GM19463 (cell line): ENCODE data around the gene GFOD2.

Source experiments
- ATAC-seq: cut with Tn5 transposase; IDR thresholded peaks from one replicate; pipeline ENCODE4 v1.9.1; 2021; ENCODE audit warnings: mild to moderate bottlenecking, moderate library complexity; ENCODE audit not compliant: unreplicated experiment

GFOD2 gene

GRCh38 chr16:67673712-67674580 is 45.2 kb downstream of the GFOD2 start:
- no peak for ATAC-seq

GRCh38 chr16:67672739-67673662 is 46.1 kb downstream of the GFOD2 start:
- ATAC-seq = no peak

DNA sequence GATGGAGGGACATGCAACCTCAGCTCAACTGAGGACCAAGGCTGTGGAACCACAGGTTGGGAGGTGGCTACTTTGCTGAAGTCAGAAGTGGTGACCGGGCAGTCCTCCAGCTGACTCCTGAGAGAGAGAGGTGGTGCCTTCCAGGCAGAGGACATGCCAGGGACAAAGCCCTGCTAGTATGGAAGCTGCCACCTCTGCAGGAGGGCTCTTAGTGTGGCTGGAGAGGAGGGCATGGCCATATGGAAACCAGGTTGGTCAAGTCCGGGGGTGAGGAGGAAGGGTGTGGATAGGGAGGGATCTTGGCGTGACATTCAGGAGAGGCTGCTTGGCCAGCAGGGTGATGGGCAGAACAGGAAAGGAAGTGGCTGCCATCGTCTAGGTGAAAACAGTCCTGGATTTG is 46.8 kb downstream of the GFOD2 start:
- no peak for ATAC-seq

- ATAC-seq = no peak
These were observed 49.5 kb downstream of the GFOD2 start for GRCh38 chr16:67669499-67670101.

DNA sequence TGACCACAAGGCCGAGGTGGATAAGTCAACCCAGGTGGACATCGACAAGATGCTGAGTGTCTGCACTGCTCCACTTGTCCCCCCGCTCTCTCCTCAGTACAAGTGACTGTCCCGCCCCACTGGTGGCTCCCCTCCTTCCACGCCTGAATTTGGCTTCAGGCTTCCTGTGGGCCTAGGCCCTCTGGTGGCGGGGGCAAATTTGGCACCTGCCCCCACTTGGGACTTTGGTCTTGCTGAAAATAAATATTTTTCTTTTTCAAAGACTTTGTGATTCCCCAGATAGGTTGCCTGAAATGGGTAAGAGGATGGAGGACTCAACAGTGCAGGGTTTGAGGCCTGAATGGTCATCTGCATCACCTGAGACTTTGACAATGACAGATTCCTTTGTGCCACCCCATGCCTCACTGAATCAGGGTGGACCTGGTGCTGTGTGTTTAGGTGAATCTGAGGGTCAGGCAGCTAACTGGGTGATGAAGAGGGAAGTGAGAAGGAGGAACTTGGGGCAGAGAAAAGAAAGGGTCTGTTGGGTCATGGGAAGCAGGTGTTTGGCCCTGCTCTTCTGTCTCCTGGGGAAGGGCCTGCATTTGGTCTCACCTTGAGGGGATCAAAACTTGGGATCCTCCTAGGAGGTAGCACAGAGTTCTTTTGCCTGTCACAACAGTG is 50.5 kb downstream of the GFOD2 start:
- ATAC-seq = no peak

DNA sequence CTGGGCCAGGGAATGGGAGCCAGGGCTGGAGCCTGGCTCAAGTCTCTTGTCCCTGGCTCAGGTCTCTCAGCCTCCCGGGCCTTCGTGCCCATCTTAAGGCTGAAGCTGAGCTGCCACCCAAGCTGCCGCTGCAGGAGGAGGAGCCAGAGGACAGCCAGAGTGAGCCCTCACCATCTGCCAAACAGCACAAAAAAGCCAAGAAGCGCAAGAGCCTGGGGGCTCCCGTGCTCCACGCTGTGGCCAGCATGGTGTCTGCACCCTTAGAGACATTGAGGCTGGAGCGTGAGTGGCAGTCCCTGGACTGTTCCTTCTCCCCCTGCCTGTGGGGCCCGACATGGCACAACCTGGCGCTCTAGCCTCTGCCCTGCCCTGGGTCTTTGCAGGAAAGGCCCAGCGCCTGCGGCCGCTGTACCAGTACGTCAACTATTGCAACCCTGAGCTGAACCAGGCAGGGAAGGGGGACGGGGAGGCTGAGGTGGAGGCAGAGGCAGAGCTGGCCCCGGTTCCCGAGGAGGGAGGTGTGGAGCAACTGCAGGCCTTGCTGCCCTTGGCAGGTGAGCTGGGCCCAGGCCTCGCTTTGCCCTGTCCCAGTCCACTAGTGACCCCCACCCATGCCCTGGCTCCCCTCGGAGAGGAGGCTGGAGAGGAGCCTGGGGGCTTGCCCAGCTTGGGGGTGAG is 51.2 kb downstream of the GFOD2 start:
- ATAC-seq = peak; percentile 75

GRCh38 chr16:67667453-67667816 is 51.7 kb downstream of the GFOD2 start:
- ATAC-seq = no peak

DNA sequence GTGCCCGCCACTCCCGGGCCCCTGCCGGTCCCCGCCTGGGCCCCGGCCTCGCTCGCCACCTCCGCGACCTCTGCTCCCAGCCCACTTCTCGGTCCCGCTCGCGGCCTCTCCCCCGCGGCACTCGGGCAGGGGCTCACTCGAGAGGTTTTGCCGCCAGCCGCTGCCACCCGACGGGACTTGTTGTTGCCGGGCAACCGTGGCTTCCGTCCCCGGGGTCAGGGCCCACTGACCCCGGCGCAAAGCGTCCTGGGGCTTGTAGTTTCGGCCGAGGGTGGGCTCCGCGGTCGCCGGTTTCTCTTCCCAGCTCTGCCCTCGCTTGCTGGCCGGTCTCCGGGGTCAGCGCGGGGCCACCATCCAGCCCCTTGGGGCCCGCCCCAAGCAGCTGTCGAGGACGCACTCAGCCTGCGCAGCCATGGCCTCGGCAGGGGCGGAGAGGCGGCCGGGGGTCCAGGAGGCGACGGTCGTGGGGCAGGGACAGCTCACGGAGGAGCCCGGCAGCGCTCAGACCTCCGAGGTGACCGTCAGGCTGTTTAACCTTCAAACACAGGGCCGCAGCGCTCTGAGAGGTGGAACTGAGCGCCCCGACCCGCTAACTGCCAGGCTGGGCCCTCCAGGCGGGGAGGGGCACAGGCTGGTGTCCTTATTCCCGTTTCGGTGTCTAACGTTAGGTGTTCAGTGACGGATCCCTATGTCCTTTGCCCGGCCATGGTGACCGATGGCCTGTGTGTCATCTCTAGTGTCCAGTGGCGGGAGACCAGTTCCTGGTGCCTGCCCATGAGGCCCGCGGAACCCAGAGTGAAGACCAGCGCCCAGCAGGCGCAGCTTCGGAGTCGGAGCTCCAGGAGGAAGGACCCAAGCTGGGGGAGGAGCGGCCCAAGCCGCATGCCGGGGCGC is 52.3 kb downstream of the GFOD2 start, which contains the start of the genes C16orf86 and ENKD1:
TSS of gene C16orf86 (plus strand) at position 256 of the 894 bp plus-strand sequence. CDS start at position 413, 157 bp downstream.
TSS of gene ENKD1 (minus strand) at position 192 of the 894 bp plus-strand sequence. CDS start 308 bp downstream, outside the sequence.
- ATAC-seq = peak; percentile 68

DNA sequence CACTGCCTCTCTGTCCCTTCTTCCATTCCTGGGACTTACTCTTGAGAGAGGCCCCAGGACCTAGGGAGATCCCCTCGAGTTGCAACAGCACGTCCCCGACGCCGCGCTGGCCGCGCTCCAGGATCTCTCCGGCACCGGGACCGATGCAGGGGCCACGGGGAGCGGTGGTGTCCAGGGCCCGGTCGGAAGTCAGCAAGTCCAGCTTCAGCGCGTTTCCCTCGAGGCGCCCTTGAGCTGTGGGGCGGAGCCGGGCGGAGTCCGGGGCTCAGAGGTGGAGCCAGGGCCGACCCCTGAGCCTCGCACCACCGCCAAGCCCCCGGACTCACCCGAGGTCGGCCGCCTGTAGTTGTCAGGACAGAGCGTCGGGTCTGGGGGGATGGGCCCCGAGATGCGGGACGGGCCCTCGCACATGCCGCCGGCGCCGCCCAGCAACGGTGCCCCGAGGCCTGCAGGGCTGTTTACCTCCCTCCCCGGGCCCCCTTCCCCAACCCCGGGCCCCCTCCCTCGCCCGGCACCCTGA is 53.0 kb downstream of the GFOD2 start:
- no peak for ATAC-seq

GRCh38 chr16:67665598-67665997 is 53.5 kb downstream of the GFOD2 start:
- ATAC-seq = no peak

- ATAC-seq = no peak
These were observed 54.2 kb downstream of the GFOD2 start for GRCh38 chr16:67664871-67665270.

GRCh38 chr16:67664258-67664657 is 54.9 kb downstream of the GFOD2 start:
- ATAC-seq = no peak

DNA sequence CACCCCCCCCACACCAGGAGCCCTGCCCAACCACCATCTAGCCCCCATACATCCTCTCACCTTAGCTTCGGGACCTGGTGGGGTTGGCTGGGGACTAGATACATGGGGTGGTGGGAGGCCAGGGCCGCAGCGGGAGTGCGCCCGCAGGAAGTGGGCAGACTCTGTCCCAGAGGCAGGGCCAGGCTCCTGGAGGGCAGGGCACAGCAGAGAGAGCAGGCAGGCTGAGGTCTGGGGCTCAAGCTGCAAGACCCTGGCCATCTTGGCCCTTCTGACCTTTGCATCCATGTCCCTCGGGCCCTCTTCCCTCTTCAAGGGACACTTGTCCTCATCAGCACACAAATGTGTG is 55.3 kb downstream of the GFOD2 start:
- ATAC-seq = no peak

GRCh38 chr16:67663151-67663876 is 55.8 kb downstream of the GFOD2 start:
- ATAC-seq = no peak

DNA sequence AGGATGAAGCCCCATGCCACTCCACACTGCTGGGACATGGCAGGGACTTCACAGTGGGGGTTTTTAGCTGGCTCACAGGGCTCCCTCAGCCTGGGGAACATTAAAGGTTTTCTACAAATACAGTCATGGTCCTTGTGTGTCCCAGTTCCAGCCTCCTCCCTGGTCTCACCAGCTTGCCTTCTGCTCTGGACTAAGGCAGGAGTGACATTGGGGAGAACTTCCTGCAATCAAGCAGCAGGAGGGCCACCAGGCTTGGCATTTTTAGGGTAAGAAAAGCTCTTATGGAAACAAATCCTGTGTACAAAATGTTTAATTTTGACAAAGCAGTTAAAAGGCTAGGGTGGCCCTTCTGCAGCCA is 56.5 kb downstream of the GFOD2 start:
- ATAC-seq = no peak

GRCh38 chr16:67661886-67662652 is 57.0 kb downstream of the GFOD2 start:
- no peak for ATAC-seq

DNA sequence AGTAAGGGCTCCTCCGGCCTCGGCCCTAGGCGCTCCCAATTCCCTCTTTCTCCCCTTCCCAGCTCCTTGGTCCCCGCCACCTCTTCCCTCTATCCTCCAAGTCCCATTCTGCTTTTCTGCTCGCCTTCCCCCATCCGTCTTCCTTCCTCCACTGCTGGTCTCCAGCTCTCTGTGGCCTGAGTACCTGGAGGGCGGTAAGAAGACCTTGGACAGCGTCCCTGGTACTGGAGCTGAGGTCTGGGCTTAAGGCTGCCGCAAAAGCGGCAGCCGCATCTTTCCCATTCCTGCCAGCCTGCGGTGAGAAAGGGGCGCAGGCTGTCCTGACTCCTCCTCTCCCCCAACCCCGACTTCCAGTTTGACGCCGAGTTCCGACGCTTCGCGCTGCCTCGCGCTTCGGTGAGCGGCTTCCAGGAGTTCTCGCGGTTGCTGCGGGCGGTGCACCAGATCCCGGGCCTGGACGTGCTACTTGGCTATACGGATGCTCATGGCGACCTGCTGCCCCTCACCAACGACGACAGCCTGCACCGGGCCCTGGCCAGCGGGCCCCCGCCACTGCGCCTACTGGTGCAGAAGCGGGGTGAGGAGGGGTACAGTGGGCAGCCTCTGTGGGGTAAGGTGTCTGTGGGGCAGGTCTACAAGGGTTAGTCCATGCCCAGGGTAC is 57.9 kb downstream of the GFOD2 start:
- ATAC-seq = peak; percentile 2
